DMS79 treated with DMSO at 0.1 percent for 48 hours (cell line): ENCODE results near the gene SLC22A6.
A peak's percentile ranks its signal among the peaks of the same experiment; 100 is the strongest.
"Not testable (repeated sequence)": the region's sequence is repeated elsewhere in the genome, so short reads cannot be mapped to it uniquely, and the experiment has no call there.

Source experiments
- DNase-seq: peaks from one replicate; lab custom pipeline; 2025; lab: John Stamatoyannopoulos, UW

The SLC22A6 gene

DNA sequence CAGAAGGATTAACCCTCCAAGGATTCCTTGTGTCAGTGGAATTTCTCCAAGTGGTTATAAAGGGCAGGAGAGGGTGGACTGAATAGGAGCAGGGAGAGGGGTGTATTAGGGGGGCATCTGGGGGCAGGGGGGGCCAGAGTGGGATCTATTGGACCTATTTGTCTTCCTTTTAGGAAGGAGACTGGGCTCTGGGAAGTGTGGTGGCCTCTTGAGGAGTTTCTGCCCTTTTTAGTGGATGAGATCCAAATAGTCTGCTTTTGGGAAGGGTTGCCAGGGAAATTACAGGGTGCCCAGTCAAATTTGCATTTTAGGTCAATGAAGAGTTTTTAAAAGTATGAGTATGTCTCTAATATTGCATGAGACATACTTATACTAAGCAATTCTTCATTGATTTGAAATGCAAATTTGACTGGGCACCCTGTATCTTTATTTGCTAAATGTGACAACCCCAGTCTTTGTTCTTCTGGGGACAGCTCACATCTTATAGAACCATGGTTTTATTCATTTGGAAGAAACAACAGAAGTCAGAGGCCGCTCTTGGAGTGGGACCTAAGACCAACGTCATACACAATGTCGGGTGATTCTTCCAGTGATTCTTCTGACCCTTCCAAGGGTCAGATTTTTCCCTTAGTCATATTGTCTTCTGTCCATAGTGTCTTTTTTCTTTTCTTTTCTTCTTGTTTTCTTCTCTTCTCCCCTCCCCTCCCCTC, 429 bp upstream of the SLC22A6 start:
- no peak for DNase-seq

DNA sequence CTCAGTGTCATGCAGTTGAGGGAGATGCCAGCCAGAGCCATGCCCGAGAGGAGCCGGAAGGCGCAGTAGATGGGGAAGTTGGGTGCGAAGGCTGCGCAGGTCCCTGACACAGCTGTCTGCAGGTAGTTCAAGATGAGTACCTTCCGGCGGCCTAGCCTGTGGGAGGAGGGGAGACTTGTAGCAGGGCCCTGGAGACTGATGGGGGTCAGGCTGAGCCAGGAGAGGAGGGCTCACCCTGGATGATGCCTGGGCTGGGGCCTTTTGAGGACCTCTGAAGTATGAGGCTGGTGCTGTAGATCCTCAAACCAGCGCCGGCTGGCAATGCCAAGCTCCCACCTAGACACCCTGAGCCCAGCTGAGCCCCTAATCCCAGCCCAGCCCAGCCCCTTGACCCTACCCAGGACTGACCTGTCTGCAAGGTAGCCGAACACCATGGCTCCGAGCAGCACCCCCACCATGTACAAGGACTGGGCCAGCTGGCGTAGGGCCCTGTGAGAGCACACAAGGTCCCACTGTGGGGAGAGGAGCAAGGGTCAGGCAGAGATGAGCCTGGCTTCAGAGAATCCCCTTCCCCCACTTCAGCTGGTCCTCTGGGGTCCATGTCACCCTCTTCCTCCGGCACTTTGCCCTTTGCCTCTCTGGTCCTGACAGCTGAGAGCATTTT, 1.1 kb downstream of the SLC22A6 start:
- no peak for DNase-seq

DNA sequence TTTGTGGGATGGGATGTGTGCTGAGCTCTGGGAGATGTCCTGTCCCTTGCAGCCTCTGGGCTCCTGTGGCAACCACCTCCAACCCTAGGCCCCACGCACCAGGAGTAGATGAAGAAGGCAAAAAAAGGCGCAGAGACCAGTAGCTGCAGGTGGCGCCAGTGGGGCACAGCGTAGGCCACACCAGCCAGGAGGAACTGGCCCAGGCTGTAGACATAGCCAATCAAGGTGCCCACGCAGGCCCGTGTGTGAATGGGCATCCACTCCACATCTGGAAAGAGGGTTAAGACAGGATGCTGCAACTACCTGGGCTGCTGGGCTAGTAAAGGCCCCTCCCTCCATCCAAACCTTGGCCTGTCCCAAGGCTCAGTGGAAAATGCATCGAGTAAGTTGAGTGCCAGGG, 3.0 kb downstream of the SLC22A6 start:
- no peak for DNase-seq

DNA sequence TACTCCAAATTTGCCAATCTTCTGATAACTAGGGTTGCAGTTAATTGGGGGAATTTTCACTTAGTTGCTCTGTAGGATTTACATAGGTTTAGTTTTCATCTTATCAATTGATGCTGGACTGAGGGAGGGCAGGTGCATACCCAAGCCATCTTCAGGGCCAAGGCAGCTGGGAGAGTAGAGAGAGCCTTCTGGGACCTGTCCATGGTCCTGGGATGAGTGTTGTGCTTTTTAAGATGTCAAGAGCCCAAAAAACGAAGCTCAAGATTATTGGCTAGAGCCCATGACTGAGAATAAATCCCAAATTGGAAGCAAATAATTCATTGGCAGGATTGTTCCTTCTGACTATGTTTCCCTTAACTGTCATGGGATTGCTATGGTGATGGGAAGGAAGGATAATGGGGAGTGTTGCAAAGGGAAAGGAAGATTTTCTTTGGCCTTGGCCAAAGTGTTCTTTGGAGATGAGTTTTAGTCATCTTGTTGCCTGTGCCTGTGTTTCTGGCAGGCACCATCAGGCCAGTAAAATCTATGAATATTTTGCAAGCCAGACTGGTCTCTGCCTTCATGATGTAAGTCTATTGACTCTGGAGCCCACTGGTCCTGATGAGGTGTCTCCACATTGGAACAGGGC, 4.5 kb downstream of the SLC22A6 start:
- no peak for DNase-seq

DNA sequence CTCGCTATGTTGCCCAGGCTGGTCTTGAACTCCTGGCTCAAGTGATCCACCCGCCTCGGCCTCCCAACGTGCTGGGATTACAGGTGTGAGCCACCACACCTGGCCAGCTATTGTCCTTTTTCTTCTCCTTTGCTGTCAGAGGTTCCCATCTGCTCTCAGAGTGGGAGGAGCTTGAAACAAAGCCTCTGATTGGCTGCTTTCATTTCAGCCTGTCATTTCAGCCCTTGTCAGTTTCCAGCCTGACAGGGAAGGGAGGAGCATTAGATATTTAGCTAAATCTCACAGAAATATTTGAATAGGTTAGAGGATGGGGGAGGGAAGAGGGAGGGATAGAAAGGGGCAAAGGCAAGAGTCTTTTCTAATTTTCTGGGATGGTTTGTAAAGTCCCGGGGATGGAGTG, 8.7 kb downstream of the SLC22A6 start:
- no peak for DNase-seq

DNA sequence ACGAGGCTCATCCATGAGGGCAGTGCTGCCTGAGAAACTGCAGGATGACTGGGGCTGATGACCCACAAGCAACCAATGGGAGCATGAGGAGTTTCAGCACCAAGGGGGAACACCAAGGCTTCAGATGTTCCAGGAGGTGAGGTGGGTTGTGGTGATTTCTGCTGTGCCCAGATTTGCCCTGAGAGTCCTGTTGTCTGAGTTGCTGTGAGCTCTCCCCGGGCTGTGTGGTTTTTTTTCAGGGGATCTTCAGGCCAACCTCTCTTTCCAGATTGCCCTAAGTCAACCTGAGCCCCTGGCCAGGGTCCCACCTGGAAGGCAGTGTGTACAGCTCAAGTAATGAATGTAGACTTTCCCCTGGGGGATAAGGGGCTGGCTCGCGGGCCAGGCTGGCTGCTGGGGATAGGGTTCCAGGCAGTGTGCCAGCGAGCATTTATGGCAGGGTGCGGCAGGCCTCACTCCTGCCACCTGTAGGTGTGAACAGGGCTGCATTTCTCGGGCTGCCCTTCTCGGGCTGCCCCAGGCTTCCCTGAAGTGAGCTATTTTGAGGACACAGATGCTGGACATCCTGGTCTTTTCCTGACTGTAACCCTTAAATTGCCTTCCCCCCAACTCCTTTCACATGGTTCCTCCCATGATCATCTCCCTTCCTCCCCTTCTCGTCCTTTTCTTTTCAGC, 9.8 kb downstream of the SLC22A6 start:
- DNase-seq, result peak; percentile 54

DNA sequence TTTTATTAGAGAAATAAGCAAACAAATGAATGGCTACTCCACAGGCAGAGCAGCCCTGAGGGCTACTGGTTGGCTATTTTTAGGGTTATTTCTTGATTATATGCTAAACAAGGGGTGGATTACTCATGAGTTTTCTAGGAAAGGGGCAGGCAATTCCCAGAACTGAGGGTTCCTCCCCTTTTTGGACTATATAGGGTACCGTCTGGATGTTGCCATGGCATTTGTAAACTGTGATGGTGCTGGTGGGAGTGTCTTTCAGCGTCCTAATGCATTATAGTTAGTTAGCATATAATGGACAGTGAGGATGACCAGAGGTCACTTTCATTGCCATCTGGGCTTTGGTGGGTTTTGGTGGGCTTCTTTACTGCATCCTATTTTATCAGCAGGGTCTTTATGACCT, 19.2 kb downstream of the SLC22A6 start:
- DNase-seq, result no peak

DNA sequence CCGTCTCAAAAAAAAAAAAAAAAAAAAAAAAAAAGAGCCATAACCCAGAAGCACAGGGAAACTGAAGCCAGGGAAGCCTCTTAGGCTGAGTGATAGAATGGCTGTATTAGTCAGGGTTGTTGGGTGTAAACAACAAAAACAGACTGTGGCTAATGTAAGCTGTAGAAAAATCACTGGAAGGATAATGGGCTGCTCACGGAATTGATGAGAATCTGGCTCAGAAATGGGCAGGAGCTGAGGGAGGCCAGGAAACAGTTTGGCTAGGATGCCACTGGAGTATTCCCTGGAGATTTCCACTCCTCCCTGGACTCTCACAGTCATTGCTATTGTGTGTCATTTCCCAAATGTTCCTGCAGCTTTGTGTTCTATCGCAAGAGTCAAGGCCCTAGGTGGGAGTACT, 22.4 kb downstream of the SLC22A6 start:
- no peak for DNase-seq

DNA sequence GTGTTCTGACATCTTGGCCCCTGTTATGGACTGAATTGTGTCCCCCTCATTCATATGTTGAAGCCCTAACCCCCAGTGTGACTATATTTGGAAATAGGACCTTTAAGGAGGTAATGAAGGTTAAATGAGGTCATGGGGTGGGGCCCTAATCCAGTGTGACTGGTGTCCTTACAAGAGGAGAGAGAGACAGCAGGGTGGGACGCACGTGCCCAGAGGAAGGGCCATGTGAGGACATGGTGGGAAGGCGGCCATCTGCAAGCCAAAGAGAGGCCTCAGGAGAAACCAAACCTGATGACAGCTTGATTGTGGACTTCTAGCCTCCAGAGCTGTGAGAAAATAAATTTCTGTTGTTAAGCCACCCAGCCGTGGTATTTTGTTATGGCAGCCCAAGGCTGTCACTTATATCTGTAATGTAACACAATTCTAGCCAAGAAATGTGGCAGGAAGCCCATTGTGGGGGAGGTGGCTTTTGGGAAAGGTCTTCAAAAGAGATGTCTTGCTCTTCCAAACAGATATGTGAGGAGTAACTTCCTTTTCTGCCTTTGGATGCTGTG, 23.7 kb downstream of the SLC22A6 start:
- no peak for DNase-seq

DNA sequence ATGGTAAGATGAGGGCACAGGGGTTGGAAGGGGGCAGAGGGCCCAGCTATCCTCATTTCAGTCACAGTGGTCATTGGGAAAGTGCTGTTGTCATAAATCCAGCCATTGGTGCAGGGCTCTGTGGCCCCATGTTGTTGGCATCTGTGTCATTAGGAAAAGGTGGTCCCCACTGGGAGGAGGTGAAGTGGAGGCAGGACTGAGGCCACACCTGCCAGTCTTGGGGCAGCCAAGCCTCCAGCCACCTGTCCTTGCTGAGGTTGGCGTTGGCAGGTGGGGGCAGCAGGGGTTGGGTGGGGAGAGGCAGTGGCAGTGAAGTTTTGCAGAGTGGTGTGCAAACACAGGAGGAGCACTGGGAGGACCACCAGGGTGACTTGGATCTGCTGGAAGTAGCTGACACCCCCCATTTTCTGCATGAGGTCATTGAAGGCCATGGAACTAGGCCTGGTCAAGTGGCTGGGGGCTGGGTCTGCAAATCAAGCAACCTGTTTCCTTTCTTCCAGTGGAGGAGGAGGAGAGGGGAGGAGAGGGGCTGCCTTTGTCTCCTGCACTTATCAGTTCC, 25.3 kb downstream of the SLC22A6 start:
- DNase-seq, result no peak

DNA sequence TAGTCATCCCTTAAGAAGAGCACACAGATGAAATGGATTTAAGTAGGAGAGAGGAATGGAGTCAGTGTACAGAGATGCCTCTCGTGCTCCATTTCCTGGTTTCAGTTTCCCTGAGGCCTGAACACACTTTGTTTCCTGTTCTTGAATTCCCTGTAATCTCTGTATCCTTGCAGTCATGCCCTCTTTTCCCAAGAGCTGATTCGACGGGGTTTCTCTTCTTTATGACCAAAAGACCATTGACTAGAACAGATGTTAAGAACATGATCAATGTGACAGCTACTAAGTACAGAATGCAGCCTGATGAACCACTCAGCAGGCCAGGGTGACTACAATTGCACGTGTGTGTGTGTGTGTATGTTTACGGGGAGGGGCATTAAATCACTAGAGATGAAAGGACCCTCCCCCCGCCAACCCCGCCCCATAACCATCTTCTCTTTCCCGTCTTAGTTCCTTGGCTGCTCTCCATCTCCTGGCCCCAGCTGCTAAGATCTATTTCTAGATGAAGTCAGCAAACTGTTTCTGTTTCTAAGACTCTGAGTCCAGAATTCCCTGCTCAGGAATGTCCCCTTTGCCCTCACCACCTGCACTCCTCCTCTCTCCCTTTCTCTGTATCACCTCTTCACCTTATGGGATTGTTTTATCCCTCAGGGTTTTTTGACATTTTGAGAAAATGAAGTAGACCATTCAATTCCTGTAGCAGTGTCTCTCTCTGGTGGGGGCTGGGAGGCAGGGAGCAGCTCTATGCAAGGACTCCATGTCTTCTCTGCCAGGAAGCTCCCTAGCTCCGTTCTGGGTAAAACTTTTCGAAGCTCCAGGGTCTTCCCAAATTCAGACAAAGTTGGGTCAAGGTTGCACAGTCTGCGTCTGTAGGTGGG, 26.0 kb downstream of the SLC22A6 start:
- DNase-seq, result peak; percentile 10

DNA sequence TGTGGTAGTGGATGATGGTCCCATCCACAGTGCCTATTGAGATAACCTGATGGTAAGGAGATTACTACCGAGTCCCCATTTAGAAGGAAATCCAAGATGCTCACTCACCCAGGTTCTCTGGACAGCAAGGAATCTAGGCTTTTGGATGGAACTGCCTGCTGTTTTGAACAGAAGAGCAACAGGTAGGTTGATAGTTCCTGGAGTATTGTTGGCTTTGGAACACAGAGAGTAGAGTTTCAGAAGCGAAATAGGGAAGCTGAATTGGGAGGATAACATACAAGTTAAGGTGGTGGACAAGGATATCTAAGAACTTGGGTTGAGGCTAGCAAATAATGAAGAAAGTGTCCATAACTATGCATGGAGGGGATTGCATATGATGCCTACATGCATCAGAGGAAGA, 27.6 kb downstream of the SLC22A6 start:
- no peak for DNase-seq

DNA sequence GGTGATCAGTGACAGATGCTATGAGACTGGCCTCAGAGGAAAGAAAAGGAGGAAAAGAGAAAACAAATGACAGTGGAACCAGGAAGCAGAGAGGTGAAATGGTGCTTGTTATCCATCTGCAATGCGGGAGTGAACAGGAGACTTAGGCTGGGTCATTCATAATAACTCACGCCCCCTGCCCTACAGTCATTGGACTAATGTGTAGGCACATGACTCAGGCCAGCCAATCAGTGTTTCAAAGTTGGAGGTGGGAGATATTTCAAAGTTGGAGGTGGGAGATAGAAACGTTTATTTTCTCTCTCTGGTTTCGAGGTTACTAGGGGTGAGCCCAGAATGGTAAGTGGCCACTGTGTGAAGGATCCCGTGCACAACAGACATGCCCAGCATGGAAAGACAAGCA, 30.3 kb downstream of the SLC22A6 start:
- no peak for DNase-seq

DNA sequence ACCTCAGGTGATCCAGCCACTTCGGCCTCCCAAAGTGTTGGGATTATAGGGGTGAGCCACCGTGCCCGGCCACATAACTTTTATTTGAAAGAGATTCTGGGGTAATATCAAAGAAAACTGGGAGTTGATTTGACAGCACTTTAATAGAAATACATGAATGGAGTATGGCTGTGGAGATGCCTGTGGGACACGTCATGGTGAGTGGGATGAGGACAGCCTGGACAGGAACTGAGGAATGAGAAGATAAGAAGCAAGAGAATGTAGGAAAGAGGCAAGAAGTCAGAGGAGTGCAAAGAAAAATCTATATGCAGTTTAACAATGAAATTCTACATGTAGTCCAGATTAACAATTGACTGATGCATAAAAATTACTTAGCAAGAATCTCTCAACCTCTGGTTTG, 31.0 kb downstream of the SLC22A6 start:
- no peak for DNase-seq

DNA sequence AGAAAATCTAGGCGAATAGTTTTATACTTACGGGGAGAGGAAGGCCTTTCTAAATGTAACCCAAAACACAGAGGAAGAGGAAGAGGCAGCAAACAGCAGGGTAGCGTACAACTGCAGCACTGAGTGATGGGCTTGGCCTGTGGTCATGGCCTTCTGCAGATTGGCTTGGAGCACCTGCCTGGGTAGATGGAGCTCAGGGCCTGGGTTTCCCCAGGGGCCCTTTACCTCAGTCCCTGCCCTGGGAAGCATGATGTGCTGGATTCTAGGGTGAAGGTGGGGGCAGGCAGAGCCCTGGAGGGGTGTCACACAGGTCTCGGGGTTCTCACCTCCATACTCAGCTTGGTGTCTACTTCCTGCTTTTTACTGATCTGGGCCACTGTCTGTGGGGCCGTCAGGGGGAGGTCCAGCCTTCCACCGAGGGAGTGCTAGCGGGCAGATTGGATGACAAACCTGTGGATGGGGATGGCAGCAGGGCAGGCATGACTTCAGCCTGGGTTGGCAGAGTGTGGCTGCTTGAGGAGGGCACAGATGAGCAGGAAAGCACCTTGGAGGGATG, 35.9 kb downstream of the SLC22A6 start:
- no peak for DNase-seq

DNA sequence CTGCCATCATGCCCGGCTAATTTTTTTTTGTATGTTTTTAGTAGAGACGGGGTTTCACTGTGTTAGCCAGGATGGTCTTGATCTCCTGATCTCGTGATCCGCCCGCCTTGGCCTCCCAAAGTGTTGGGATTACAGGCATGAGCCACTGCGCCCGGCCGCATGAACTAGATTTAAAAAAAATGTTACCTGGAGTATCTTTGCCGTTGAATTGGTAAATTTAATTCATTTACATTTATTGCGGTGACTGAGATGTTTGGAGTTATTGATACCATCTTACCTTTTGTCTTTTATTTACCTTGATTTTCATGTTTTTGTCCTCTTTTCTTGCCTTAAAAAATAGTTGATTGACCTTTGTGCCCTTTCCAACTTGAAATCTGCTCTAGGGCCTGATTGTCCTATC, 39.2 kb downstream of the SLC22A6 start:
- not testable (repeated sequence) for DNase-seq

DNA sequence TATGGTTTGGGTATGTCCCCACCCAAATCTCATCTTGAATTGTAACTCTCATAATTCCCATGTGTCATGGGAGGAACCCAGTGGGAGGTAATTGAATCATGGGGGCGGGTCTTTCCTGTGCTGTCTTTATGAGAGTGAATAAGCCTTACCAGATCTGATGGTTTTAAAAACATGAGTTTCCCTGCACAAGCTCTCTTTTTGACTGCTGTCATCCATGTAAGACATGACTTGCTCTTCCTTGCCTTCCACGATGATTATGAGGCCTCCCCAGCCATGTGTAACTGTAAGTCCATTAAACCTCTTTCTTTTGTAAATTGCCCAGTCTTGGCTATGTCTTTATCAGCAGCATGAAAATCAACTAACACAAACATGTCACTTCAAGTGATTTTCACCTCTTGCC, 47.2 kb downstream of the SLC22A6 start:
- DNase-seq, result not testable (repeated sequence)

DNA sequence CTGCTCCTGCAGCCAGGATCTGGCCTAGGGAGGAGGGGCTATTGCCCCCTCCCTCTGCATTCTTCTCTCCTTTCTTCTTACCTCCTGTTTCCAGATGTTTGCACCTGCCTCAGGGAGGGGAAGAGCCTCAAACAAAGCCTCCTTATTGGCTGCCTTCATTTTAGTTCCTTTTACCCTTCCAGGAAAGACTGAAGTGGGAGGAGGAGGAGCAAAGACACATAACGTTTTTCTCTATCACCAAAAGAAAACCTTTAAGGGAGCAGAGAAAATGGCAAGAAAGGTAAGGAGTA, 50.3 kb downstream of the SLC22A6 start:
- DNase-seq, result no peak

DNA sequence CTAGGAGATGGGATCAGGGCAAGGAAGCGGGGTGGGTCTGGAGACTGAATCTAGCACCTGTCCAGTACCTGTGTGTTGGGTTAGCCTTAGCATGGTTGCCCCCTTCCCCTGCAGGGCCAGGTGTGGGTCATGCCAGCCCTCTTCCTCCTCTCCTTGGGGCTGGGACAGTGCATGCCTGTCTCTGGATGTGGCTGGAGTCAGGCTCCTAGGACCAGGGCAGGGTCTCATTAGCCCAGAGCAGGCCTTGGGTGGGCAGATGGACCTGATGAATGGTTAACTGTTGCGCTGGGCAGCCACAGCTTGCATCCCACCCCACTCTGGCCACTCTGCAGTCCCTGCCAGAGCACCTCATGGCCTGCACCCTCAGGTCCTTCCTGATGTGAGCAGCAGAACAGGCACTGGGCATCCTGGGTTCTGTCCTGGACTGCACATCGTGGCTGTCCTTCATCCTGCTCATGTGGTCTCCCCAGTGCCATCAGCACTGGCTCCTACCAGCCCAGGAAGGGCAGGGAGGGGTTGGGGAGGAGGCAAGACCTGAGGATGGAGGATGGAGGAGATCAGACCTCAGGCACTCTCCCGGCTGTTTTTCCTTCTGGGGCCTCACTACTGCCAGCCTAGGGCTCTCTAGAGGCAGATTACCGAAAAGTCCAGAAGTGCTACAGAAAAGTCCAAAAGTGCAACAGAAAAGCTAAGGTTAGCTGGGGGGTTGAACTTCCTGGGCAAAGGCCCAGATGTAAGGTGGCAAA, 50.8 kb downstream of the SLC22A6 start:
- DNase-seq, result no peak

DNA sequence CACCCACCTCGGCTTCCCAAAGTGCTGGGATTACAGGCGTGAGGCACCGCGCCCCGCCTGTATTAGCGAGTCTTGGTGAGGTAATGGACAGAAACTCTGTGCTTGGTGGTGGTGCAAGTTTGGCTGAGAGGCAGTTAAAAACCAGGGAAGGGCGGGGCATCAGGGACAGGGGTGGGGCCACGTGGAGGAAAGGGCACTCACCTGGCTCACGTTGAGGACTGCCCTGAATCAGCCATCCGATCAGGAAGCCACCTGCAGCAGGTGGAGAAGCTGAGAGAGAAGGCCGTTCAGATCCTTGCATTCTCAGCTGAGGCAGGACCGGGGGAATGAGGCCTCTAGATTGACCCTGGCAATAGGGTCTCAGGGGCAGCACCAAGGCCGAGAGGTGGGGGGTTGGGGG, 51.5 kb downstream of the SLC22A6 start:
- no peak for DNase-seq
